GM23338 (cell line): ENCODE data around the gene SMYD3. TPM values are rescaled to one million over a fixed set of nuclear protein-coding genes. Genes with fewer than 3 reads are reported as not detected.

Experiments
- ATAC-seq: fragments of 200-7000 bp; cut with Tn5 transposase; 3 replicates; pipeline ENCODE4 v1.9.1; 2020
- DNase-seq: peaks from one replicate; pipeline ENCODE4 v3.0.0-alpha.2; 2015; ENCODE audit warnings: low spot score
- H2AFZ ChIP-seq: fragments of 200-600 bp; sonication (generic); 2 replicates; pipeline ENCODE4 v1.8.0; 2016; ENCODE audit warnings: antibody characterized with exemption, mild to moderate bottlenecking, moderate library complexity
- H3F3A ChIP-seq: fragments of 200-600 bp; sonication (generic); replicated peaks from 2 replicates; pipeline ENCODE4 v1.8.0; 2017; ENCODE audit warnings: antibody characterized with exemption, mixed run types, low read depth
- H3K27ac ChIP-seq: fragments of 200-600 bp; sonication (generic); 2 replicates; pipeline ENCODE4 v1.6.1; 2016; ENCODE audit warnings: low read depth
- H3K27me3 ChIP-seq: fragments of 200-600 bp; sonication (generic); 2 replicates; pipeline ENCODE4 v1.8.0; 2016; ENCODE audit warnings: mild to moderate bottlenecking, mixed run types, moderate library complexity; ENCODE audit not compliant: insufficient read depth
- H3K36me3 ChIP-seq: fragments of 200-600 bp; sonication (generic); 2 replicates; pipeline ENCODE4 v1.8.0; 2016; ENCODE audit warnings: mild to moderate bottlenecking; ENCODE audit not compliant: insufficient read depth
- H3K4me1 ChIP-seq: fragments of 200-600 bp; sonication (generic); 2 replicates; pipeline ENCODE4 v1.8.0; 2016; ENCODE audit warnings: mild to moderate bottlenecking, moderate library complexity; ENCODE audit not compliant: insufficient read depth
- H3K4me2 ChIP-seq: fragments of 200-600 bp; sonication (generic); 2 replicates; pipeline ENCODE4 v1.7.1; 2017; ENCODE audit warnings: mixed run types
- H3K4me3 ChIP-seq: fragments of 200-600 bp; sonication (generic); 2 replicates; pipeline ENCODE4 v1.6.1; 2016; ENCODE audit warnings: mixed run types
- H3K79me2 ChIP-seq: fragments of 200-600 bp; sonication (generic); replicated peaks from 2 replicates; pipeline ENCODE4 v1.8.0; 2017; ENCODE audit warnings: mild to moderate bottlenecking; ENCODE audit not compliant: insufficient read depth
- H3K9me2 ChIP-seq: fragments of 200-600 bp; sonication (generic); 2 replicates; pipeline ENCODE4 v1.8.0; 2017; ENCODE audit not compliant: insufficient read depth
- H4K20me1 ChIP-seq: fragments of 200-600 bp; sonication (generic); replicated peaks from 2 replicates; pipeline ENCODE4 v1.8.0; 2017; ENCODE audit warnings: mild to moderate bottlenecking; ENCODE audit not compliant: insufficient read depth
- H3K27ac Mint-ChIP-seq: 2 replicates; pipeline ENCODE4 v1.8.0; 2020; ENCODE audit warnings: inconsistent platforms, mild to moderate bottlenecking, moderate library complexity, mixed read lengths
- H3K27me3 Mint-ChIP-seq: 3 replicates; pipeline ENCODE4 v1.8.0; 2022; ENCODE audit warnings: low read depth, mild to moderate bottlenecking, moderate library complexity, mixed read lengths, inconsistent platforms; ENCODE audit not compliant: insufficient read depth, poor library complexity
- H3K36me3 Mint-ChIP-seq: 3 replicates; pipeline ENCODE4 v1.8.0; 2021; ENCODE audit warnings: low read depth, mild to moderate bottlenecking, inconsistent platforms, moderate library complexity, mixed read lengths
- H3K4me1 Mint-ChIP-seq: 3 replicates; pipeline ENCODE4 v1.8.0; 2020; ENCODE audit warnings: mild to moderate bottlenecking, inconsistent platforms, mixed read lengths
- H3K4me3 Mint-ChIP-seq: 3 replicates; pipeline ENCODE4 v1.8.0; 2021; ENCODE audit warnings: moderate library complexity, mild to moderate bottlenecking, inconsistent platforms, mixed read lengths
- H3K9me3 Mint-ChIP-seq: 3 replicates; pipeline ENCODE4 v1.8.0; 2020; ENCODE audit warnings: moderate library complexity, mild to moderate bottlenecking, inconsistent platforms, mixed read lengths
- CREB1 ChIP-seq: fragments of 250-450 bp; sonication (Bioruptor Pico); IDR thresholded peaks from 2 replicates; pipeline ENCODE4 v1.5.0; 2020; ENCODE audit warnings: low read depth, mild to moderate bottlenecking, moderate library complexity
- EZH2 ChIP-seq: fragments of 200-600 bp; sonication (generic); IDR thresholded peaks from one replicate; pipeline ENCODE4 v1.8.0; 2017; ENCODE audit warnings: antibody characterized with exemption, mild to moderate bottlenecking, low read depth; ENCODE audit not compliant: unreplicated experiment
- EZH2phosphoT487 ChIP-seq: fragments of 200-600 bp; sonication (generic); IDR thresholded peaks from one replicate; pipeline ENCODE4 v1.8.1; 2018; ENCODE audit warnings: antibody characterized with exemption; ENCODE audit not compliant: unreplicated experiment
- JUNB ChIP-seq: IDR thresholded peaks from one replicate; pipeline ENCODE4 v1.6.1; 2016; ENCODE audit warnings: antibody characterized with exemption; ENCODE audit not compliant: unreplicated experiment
- NANOG ChIP-seq: IDR thresholded peaks from 2 replicates; pipeline ENCODE4 v1.6.1; 2016; ENCODE audit warnings: antibody characterized with exemption, borderline replicate concordance
- ZNF114 ChIP-seq: fragments of 250-450 bp; sonication (Bioruptor Pico); IDR thresholded peaks from 2 replicates; pipeline ENCODE4 v1.5.0; 2020; ENCODE audit warnings: mild to moderate bottlenecking, moderate library complexity
- ZNF331 ChIP-seq: fragments of 250-450 bp; sonication (Bioruptor Pico); IDR thresholded peaks from 2 replicates; pipeline ENCODE4 v1.5.0; 2020; ENCODE audit warnings: low read depth, mild to moderate bottlenecking, moderate library complexity
- polyA plus RNA-seq: library from polyadenylated mRNA; unstranded; fragments of >200 nt; fragmentation: Nextera tagmentation; extraction: Ambion mirVana; gene quantifications from 2 replicates; pipeline ENCODE4 v1.2.1, GENCODE V29; 2016
- total RNA-seq: library from RNA; depleted of rRNA; stranded (reverse); fragments of >200 nt; shearing (Covaris generic); gene quantifications from 2 replicates; pipeline ENCODE4 v1.2.3, GENCODE V29; 2014
- TF ChIP-seq, protein P1 (sequence below): fragments of 250-450 bp; sonication (Bioruptor Pico); IDR thresholded peaks from 2 replicates; pipeline ENCODE4 v1.5.0; 2020; ENCODE audit warnings: mild to moderate bottlenecking, moderate library complexity
- TF ChIP-seq, protein P2 (sequence below): IDR thresholded peaks from 2 replicates; pipeline ENCODE4 v1.6.1; 2016; ENCODE audit warnings: antibody characterized with exemption

SMYD3 gene
- total and polyA plus RNA-seq, 2 experiments from 2014 or later = 31.8 to 34.4 TPM

DNA sequence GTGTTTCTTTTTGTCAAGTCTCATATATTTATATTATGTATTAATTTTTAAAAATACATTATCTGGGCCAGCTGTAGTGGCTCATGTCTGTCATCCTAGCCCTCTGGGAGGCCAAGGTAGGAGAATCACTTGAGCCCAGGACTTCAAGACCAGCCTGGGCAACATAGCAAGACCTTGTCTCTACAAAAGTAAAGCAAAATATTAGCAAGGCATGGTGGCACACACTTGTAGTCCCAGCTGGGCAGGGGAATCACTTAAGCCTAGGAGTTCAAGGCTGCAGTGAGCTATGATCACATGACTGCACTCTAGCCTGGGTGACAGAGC is 189.1 kb downstream of the SMYD3 start (continued):
- TF ChIP-seq, protein P1, sequence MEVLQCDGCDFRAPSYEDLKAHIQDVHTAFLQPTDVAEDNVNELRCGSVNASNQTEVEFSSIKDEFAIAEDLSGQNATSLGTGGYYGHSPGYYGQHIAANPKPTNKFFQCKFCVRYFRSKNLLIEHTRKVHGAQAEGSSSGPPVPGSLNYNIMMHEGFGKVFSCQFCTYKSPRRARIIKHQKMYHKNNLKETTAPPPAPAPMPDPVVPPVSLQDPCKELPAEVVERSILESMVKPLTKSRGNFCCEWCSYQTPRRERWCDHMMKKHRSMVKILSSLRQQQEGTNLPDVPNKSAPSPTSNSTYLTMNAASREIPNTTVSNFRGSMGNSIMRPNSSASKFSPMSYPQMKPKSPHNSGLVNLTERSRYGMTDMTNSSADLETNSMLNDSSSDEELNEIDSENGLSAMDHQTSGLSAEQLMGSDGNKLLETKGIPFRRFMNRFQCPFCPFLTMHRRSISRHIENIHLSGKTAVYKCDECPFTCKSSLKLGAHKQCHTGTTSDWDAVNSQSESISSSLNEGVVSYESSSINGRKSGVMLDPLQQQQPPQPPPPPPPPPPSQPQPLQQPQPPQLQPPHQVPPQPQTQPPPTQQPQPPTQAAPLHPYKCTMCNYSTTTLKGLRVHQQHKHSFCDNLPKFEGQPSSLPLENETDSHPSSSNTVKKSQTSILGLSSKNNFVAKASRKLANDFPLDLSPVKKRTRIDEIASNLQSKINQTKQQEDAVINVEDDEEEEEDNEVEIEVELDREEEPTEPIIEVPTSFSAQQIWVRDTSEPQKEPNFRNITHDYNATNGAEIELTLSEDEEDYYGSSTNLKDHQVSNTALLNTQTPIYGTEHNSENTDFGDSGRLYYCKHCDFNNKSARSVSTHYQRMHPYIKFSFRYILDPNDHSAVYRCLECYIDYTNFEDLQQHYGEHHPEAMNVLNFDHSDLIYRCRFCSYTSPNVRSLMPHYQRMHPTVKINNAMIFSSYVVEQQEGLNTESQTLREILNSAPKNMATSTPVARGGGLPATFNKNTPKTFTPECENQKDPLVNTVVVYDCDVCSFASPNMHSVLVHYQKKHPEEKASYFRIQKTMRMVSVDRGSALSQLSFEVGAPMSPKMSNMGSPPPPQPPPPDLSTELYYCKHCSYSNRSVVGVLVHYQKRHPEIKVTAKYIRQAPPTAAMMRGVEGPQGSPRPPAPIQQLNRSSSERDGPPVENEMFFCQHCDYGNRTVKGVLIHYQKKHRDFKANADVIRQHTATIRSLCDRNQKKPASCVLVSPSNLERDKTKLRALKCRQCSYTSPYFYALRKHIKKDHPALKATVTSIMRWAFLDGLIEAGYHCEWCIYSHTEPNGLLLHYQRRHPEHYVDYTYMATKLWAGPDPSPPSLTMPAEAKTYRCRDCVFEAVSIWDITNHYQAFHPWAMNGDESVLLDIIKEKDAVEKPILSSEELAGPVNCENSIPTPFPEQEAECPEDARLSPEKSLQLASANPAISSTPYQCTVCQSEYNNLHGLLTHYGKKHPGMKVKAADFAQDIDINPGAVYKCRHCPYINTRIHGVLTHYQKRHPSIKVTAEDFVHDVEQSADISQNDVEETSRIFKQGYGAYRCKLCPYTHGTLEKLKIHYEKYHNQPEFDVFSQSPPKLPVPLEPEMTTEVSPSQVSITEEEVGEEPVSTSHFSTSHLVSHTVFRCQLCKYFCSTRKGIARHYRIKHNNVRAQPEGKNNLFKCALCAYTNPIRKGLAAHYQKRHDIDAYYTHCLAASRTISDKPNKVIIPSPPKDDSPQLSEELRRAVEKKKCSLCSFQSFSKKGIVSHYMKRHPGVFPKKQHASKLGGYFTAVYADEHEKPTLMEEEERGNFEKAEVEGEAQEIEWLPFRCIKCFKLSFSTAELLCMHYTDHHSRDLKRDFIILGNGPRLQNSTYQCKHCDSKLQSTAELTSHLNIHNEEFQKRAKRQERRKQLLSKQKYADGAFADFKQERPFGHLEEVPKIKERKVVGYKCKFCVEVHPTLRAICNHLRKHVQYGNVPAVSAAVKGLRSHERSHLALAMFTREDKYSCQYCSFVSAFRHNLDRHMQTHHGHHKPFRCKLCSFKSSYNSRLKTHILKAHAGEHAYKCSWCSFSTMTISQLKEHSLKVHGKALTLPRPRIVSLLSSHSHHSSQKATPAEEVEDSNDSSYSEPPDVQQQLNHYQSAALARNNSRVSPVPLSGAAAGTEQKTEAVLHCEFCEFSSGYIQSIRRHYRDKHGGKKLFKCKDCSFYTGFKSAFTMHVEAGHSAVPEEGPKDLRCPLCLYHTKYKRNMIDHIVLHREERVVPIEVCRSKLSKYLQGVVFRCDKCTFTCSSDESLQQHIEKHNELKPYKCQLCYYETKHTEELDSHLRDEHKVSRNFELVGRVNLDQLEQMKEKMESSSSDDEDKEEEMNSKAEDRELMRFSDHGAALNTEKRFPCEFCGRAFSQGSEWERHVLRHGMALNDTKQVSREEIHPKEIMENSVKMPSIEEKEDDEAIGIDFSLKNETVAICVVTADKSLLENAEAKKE (CRISPR knock-in tag) = no peak

DNA sequence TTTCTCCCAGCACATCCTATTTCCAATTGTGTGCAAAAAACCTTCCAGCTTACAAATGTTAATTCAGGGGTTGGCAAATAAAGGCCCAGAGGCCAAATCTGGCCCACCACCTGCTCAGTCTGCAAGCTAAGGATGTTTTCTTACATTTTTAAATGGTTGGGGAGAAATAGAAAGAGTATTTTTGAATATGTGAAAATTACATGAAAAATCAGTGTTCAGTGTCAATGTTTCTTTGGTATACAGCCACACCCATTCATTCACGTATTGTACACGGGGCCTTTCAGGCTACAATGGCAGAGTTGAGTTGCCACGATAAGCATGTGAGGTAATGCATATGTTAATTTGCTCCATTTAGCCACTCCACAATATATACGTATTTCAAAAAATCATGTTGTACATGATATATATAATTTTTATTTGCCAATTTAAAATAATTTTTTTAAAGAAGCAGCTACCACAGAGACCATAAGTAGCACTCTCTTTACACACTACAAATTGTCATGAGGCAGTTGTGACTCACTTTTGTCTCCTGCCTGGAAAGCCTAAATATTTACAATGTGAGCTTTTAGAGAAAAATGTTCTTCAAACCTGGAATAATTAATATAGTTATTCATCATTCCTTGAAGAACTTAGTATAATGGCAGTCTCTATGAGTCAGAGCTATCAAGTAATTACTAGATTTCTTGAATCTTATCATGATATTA is 189.6 kb downstream of the SMYD3 start:
- H3K27ac Mint-ChIP-seq = no peak overlapping the region
- ATAC-seq = no peak
- TF ChIP-seq EZH2 (no peak), NANOG (no peak), ZNF331 (CRISPR knock-in tag) (no peak), CREB1 (CRISPR knock-in tag) (no peak), JUNB (no peak), ZNF114 (CRISPR knock-in tag) (no peak), EZH2phosphoT487 (no peak)
- TF ChIP-seq, protein P2, sequence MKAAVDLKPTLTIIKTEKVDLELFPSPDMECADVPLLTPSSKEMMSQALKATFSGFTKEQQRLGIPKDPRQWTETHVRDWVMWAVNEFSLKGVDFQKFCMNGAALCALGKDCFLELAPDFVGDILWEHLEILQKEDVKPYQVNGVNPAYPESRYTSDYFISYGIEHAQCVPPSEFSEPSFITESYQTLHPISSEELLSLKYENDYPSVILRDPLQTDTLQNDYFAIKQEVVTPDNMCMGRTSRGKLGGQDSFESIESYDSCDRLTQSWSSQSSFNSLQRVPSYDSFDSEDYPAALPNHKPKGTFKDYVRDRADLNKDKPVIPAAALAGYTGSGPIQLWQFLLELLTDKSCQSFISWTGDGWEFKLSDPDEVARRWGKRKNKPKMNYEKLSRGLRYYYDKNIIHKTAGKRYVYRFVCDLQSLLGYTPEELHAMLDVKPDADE = no peak

More for the DNA sequence above, 189.6 kb downstream of the SMYD3 start:
- H3K4me3 Mint-ChIP-seq = no peak overlapping the region
- H3K27me3 ChIP-seq = no peaks in the 10 kb centered on the region
- H3F3A ChIP-seq = no peaks in the 10 kb centered on the region
- no peaks in the 10 kb centered on the region for H4K20me1 ChIP-seq
- H3K4me2 ChIP-seq = no peak overlapping the region
- no peak overlapping the region for H3K27ac ChIP-seq
- H3K9me3 Mint-ChIP-seq = no peaks in the 10 kb centered on the region
- no peaks in the 10 kb centered on the region for H3K79me2 ChIP-seq
- H3K4me3 ChIP-seq = no peak overlapping the region
- no peaks in the 10 kb centered on the region for H3K36me3 ChIP-seq
- 0 out of 2 replicates have a peak, but pooled peaks cover 6% of the 10 kb centered on the region for H3K4me1 ChIP-seq
- no peaks in the 10 kb centered on the region for H3K27me3 Mint-ChIP-seq
- H3K36me3 Mint-ChIP-seq = no peaks in the 10 kb centered on the region
- no peaks in the 10 kb centered on the region for H3K9me2 ChIP-seq
- peaks cover 3% of the 10 kb centered on the region; the same call in 2 of the 3 replicates for H3K4me1 Mint-ChIP-seq
- DNase-seq = no peak
- H2AFZ ChIP-seq = no peak overlapping the region
